Erythroblast (primary cell): ENCODE measurements around the gene ANKZF1.
A peak's percentile ranks its signal among the peaks of the same experiment; 100 is the strongest.
"Not testable (repeated sequence)": the region's sequence is repeated elsewhere in the genome, so short reads cannot be mapped to it uniquely, and the experiment has no call there.

Experiments used
- DNase-seq, 2 experiments: peaks; one replicate each; lab custom pipeline; 2025; lab: John Stamatoyannopoulos, UW
- GATA1 ChIP-seq: IDR thresholded peaks from 2 replicates; pipeline ENCODE4 v1.6.1; 2011; ENCODE audit warnings: low read depth, mild to moderate bottlenecking, control low read depth, low read length, moderate library complexity
- POLR2A ChIP-seq: IDR thresholded peaks from 2 replicates; pipeline ENCODE4 v1.6.1; 2011; ENCODE audit warnings: mild to moderate bottlenecking, low read length

Gene ANKZF1

GRCh38 chr2:219250049-219250781 lies 20.6 kb downstream of the ANKZF1 start:
- DNase-seq = no peak
- TF ChIP-seq GATA1 = no peak
- no peak for TF ChIP-seq POLR2A

- no peak for DNase-seq
- no peak for TF ChIP-seq POLR2A
- TF ChIP-seq GATA1 = no peak
These were observed 22.1 kb downstream of the ANKZF1 start for GRCh38 chr2:219251656-219252055.

- TF ChIP-seq POLR2A = no peak
- no peak for TF ChIP-seq GATA1
- no peak for DNase-seq
These were observed 22.5 kb downstream of the ANKZF1 start for GRCh38 chr2:219252084-219252483.

DNA sequence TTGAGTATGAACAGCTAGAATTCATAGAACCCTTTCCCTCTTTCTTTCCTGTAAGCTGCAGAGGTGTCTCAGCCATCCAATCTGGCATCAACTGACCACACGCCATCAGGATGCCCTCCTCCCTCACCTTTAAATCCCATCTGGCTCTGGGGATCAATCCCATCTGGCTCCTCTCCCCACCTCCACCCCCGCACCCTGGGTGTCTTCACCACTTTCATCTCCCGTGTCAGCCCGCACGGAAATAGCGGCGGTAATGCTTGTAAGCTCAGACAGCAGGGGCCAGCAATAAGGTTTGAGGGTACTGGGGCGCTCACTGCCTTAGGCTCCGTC lies 22.9 kb downstream of the ANKZF1 start:
- no peak for DNase-seq
- TF ChIP-seq GATA1 = no peak
- no peak for TF ChIP-seq POLR2A

- DNase-seq = peak; percentile 63 to 78
- TF ChIP-seq GATA1 (no peak), POLR2A (no peak)
These were observed 23.5 kb downstream of the ANKZF1 start, which contains the start of gene TUBA4B for GRCh38 chr2:219252900-219253752. TUBA4B (plus strand) TSS chr2:219253243; CDS start chr2:219253408, 165 bp downstream.

DNA sequence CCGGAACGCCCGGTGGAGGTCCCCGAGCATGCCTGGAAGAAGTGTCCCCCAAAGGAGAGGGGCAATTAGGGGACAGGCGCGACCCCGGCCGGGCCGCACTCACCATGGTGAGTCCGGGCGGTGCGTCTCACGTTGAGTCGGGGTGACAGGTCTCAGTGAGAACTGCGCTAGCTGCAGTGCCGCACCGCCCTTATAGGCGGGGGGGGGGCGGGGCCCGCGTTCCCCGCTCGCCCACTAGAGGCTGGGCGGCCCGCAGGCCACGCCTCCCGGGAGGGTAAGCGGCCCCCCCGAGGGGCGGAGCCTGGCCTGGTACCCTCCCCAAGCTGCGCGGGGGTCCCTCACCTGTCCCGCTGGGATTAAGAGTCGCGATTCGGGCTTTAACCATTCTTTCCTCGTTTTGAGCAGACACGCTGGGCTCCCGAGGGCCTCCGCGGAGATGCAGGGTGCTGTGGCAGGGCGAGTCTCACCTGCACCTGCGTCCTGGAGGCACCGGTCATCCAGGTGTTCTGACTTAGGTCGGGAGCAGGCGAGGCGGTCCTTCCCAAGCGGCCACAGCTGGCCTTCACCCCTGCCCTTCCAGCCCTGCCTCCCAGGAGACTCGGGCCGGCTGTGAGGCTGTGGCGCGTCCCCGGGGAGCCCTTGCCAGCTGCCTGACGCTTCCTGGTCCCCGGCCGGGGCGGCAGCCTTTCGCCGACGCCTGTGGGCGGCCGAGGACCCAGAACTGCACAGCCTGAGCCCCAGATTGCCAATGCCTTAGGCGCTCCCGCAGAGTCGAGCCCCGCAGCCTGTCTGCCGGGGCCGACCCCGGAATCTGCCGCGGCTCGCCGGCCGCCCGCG lies 24.4 kb downstream of the ANKZF1 start, which contains the start of gene TUBA4A:
TSS of gene TUBA4A (minus strand) at position 166 of the 837 bp plus-strand sequence. CDS start at position 106, 60 bp downstream.
- DNase-seq = peak; percentile 87 to 93
- TF ChIP-seq GATA1 = no peak
- peak; percentile 95 for TF ChIP-seq POLR2A

DNA sequence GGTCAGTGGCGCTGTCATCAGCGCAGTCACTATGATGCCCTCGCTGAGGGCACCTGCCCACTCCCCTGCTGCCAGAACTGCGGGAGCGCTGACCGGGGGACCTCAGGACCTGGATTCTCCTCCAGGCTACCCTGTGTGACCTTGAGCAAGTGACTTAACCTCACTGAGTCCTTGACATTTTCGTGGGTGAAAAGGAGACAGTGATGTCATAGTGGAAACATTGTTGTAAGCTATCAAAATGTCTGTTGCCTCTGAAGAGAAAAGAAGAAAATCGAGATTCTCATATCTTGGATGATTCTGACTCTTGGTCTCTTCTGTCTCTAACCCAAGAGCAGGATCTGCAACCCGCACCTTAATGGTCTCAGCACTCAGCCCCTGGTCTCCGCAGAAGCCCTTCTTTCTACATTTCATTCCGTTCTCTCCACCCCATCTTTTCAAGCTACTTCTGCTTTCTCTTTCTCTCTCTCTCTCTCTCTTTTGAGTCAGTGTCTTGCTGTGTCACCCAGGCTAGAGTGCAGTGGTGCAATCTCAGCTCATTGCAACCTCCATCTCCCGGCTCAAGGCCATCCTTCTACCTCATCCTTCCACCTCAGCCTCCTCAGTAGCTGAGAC lies 25.1 kb downstream of the ANKZF1 start:
- DNase-seq = peak; percentile 26 to 67
- TF ChIP-seq POLR2A (no peak), GATA1 (no peak)

- DNase-seq = not testable (repeated sequence)
These were observed 29.3 kb downstream of the ANKZF1 start for GRCh38 chr2:219258942-219259341.

DNA sequence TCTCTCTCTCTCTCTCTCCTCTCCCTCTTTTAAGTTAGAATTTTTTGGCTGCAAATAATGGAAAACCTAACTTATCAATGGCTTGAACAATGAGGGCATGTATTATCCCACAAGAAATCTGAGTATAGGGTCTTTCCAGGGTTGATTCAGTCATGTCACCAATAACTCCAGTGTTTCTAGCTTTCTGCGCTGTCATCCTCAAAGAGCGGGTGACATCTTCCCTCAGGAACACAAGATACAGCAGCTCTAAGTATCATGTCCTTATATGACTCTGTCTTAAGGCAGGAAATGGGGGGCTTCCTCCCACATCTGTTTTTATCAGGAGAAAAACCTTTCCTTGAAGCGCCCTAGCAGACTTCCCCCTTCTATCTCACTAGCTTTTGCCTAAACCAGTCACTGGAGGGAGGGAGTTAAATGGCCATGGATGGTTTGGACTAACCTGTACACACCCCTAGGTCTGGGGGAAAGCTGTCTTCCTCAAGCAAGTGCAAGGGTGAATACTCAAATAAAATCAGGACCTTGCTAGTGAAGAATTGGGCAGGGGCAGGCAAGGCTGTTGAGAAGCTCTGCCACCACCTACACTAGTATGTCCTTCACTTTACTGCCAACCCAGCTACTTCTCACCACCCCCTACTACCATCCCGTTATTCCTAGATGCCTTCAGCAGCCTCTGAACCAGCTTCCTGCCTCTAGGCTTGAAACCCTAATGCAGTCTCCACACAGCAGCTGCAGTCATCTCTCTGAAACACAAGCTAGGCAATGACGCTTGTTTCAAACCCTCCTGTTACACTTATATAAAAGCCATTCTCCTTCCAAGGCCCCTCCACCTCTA lies 31.6 kb downstream of the ANKZF1 start:
- no peak for DNase-seq
- TF ChIP-seq GATA1 = no peak
- no peak for TF ChIP-seq POLR2A

DNA sequence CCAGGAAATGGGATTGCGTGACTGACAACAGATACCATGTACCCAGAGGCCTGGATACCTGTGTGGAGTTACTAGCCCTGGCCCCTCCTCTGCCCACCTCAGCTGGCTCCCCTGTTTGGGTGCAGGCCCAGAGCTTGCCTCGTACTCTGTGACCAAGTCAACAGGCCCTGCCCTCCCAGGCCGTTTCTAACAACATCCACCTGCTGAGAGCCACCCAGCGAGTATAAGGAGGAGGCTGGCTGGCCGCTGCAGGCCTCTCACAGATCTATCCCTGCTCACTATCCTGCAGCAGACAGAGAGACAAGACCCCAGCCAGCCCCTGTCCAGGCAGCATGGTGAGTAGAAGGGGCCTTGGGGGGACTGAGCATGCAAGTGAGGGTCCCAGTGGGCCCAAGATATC lies 36.6 kb downstream of the ANKZF1 start:
- DNase-seq = no peak
- TF ChIP-seq POLR2A (no peak), GATA1 (no peak)

DNA sequence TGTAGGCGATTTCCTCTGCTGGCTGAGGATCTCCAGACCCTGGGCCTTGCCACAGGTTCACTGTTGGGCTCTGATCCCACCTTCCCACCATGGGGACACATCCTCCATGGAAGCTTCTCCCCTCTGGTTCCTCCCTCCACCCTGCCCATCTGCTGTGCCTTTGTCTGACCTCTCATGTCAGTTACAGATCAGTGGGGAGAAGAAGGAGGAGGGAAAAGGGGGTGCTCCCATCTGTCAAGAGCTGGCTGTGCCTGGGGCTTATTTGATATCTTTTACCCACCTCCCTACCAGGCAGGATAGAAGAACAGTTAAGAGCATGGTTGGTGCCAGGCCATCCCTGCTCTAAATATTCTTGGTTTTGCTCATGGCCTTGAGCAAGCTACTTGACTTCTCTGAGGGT lies 37.3 kb downstream of the ANKZF1 start:
- TF ChIP-seq GATA1 (no peak), POLR2A (no peak)
- DNase-seq = no peak

DNA sequence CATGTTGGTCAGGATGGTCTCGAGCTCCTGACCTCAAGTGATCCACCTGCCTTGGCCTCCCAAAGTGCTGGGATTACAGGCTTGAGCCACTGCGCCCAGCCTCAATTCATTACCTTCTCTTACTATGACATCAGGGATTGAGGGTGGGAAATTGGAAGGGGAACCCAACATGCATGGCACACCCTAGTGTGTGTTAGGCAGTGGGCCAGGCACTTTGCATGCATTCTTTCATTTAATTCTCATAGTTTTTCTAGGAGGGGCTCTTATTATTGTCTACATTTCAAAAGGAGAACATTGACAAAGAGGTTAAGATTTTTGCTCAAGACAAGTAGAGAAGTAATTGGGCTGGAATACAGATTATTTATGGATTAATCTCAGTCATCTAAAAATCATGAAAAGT lies 38.7 kb downstream of the ANKZF1 start:
- DNase-seq = no peak
- TF ChIP-seq GATA1 = no peak
- no peak for TF ChIP-seq POLR2A
